GM12892 (cell line): ENCODE measurements around the gene KCNH1.

Experiments used
- POLR2A ChIP-seq: IDR thresholded peaks from 2 replicates; pipeline ENCODE4 v1.6.1; 2011; ENCODE audit warnings: low read depth, low read length, control low read depth
- POLR2AphosphoS5 ChIP-seq: IDR thresholded peaks from 2 replicates; pipeline ENCODE4 v1.6.1; 2011; ENCODE audit warnings: low read depth, low read length, control low read depth

- TF ChIP-seq POLR2A (no peak), POLR2AphosphoS5 (no peak)
These were observed 234.3 kb downstream of the KCNH1 start for GRCh38 chr1:210899676-210900075.
